Mammary epithelial cell (primary cell): Measurements from ENCODE around the gene KCNB1.

Experiments
- CTCF ChIP-seq, 2 donors: IDR thresholded peaks in 1 of 2; conservative IDR thresholded peaks in 1 of 2; 2 replicates each; pipeline ENCODE4 v1.5.1; 2011 to 2012; ENCODE audit warnings: inconsistent platforms in 2 of 2, low read length in 2 of 2, mild to moderate bottlenecking in 2 of 2, control low read depth in 1 of 2, low read depth in 1 of 2; ENCODE audit not compliant: insufficient read depth in 1 of 2; ENCODE audit errors: extremely low read depth in 1 of 2
- EZH2 ChIP-seq: IDR thresholded peaks from 2 replicates; pipeline ENCODE4 v1.6.1; 2012; ENCODE audit warnings: low read length, inconsistent platforms, borderline replicate concordance

- TF ChIP-seq CTCF (conservative IDR thresholded peaks at IDR 0.05 in 1 of 2, IDR thresholded peaks at IDR 0.05 in 1 of 2; ENCODE audit: extremely low read depth in 1 of 2, insufficient read depth in 1 of 2, low read depth in 1 of 2, low read length in 2 of 2) (no peak), EZH2 (no peak)
Observed at GRCh38 chr20:49412953-49413352, 69.5 kb downstream of the KCNB1 start.
